ENCODE data around the gene TCEANC2.
A peak's percentile ranks its signal among the peaks of the same experiment; 100 is the strongest.

GRCh38 chr1:54125386-54126070, 72.1 kb downstream of the TCEANC2 start:
- TF ChIP-seq, protein P1, sequence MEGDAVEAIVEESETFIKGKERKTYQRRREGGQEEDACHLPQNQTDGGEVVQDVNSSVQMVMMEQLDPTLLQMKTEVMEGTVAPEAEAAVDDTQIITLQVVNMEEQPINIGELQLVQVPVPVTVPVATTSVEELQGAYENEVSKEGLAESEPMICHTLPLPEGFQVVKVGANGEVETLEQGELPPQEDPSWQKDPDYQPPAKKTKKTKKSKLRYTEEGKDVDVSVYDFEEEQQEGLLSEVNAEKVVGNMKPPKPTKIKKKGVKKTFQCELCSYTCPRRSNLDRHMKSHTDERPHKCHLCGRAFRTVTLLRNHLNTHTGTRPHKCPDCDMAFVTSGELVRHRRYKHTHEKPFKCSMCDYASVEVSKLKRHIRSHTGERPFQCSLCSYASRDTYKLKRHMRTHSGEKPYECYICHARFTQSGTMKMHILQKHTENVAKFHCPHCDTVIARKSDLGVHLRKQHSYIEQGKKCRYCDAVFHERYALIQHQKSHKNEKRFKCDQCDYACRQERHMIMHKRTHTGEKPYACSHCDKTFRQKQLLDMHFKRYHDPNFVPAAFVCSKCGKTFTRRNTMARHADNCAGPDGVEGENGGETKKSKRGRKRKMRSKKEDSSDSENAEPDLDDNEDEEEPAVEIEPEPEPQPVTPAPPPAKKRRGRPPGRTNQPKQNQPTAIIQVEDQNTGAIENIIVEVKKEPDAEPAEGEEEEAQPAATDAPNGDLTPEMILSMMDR (conservative IDR thresholded peaks at IDR 0.05; ENCODE audit: low read depth in 2 of 2) = peak; percentile 37 to 70; a peak in 3 of 4 replicates
- TF ChIP-seq EZH2 (IDR thresholded peaks at IDR 0.05; ENCODE audit: low read depth, unreplicated experiment) = no peak
- no peak for TF ChIP-seq POLR2AphosphoS5 (IDR thresholded peaks at IDR 0.05; ENCODE audit: low read depth)
- TF ChIP-seq, protein P2, sequence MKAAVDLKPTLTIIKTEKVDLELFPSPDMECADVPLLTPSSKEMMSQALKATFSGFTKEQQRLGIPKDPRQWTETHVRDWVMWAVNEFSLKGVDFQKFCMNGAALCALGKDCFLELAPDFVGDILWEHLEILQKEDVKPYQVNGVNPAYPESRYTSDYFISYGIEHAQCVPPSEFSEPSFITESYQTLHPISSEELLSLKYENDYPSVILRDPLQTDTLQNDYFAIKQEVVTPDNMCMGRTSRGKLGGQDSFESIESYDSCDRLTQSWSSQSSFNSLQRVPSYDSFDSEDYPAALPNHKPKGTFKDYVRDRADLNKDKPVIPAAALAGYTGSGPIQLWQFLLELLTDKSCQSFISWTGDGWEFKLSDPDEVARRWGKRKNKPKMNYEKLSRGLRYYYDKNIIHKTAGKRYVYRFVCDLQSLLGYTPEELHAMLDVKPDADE (IDR thresholded peaks at IDR 0.05) = no peak
- TF ChIP-seq JUNB (IDR thresholded peaks at IDR 0.05; ENCODE audit: unreplicated experiment) = no peak
- no peak for TF ChIP-seq CREB1 (CRISPR knock-in tag; IDR thresholded peaks at IDR 0.05; ENCODE audit: low read depth)
- TF ChIP-seq EZH2phosphoT487 (IDR thresholded peaks at IDR 0.05; ENCODE audit: unreplicated experiment) = no peak
- TF ChIP-seq REST (IDR thresholded peaks at IDR 0.05; ENCODE audit: unreplicated experiment) = no peak
- no peak for TF ChIP-seq NANOG (IDR thresholded peaks at IDR 0.05; ENCODE audit: borderline replicate concordance)
- no peak for TF ChIP-seq ZNF114 (CRISPR knock-in tag; IDR thresholded peaks at IDR 0.05)
